GM20431 (cell line): Measurements from ENCODE around the gene STK31.
"Not testable (repeated sequence)": the region's sequence is repeated elsewhere in the genome, so short reads cannot be mapped to it uniquely, and the experiment has no call there.

Experiments used
- in situ Hi-C: fragments of 300-500 bp; cut with MseI, MboI; formaldehyde crosslinking; loops from one replicate; pipeline ENCODE4 v1.15.0; 2020; ENCODE audit warnings: low sequenced_read_pairs; ENCODE audit not compliant: unreplicated experiment

Gene STK31

DNA sequence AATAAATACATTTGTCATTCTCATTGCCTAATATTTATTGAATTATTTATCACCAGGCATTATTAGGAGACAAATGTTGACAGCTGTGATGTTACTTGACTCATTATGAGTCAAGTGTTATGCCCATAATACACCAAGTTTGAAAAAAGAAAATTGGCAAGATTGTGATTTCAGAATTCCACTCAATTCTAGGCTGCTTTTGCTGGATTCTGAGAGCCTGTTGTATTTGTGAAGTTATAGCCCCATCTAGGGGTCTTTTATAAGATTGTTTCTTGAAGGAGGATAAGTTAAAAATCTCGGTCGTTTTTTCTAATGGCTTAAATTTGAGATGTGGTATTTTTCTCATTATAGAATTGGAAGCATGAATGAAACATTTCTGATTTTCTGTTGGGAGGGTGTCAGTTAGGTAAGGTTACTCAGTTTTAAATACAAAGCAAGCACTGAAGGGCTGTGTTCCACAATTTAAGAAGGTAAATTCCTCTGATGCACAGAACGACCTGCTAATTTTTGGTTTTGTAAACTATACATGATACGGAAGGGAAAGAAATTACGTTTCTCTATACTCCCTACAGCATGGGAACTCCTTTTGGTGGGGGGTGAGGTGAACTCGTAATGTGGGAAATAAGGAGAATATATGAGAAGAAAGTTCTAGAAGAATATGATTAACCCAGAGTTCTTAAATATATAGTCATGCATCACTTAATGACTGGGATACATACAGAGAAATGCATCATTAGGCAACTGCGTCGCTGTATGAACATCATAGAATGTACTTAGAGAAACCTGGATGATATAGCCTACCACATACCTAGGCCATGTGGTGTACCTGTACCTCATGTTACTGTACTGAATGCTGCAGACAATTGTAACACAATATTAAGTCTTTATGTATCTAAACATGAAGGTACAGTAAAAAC is 2.6 kb downstream of the STK31 start:
- in situ Hi-C loops = loop anchor here (10.0 kb wide), 1 partner anchor 158 kb away; no protein-coding TSS in a partner anchor

DNA sequence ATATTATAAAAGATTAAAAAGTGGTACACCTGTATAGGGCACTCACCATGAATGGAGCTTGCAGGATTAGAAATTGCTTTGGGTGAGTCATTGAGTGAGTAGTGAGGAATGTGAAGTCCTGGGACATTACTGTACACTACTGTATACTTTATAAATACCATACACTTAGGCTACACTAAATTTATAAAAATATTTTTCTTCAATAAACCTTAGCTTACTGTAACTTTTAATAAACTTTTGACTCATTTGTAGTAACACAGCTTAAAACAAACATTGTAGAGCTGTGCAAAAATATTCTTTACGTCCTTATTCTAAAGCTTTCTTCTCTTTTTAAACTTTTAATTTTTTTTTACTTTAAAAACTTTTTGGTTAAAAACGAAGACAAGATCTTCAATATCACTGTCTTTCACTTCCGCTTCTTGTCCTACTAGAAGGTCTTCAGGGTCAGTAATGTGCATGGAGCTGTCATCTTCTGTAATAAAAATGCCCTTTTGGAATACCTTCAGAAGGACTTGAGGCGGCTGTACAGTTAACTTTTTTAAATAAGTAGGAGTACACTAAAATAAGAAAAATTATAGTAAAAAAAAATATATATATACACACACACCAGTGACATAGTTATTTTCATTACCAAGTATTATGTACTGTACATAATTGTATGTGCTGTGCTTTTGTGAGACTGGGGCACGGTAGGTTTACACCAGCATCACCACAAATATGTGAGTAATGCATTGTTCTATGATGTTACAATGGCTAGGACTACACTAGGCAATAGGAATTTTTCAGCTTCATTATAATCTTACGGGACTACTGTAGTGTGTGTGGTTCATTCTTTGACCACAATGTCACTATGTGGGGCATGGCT is 3.5 kb downstream of the STK31 start:
- in situ Hi-C loops = loop anchor here (10.0 kb wide), 1 partner anchor 159 kb away; no protein-coding TSS in a partner anchor

DNA sequence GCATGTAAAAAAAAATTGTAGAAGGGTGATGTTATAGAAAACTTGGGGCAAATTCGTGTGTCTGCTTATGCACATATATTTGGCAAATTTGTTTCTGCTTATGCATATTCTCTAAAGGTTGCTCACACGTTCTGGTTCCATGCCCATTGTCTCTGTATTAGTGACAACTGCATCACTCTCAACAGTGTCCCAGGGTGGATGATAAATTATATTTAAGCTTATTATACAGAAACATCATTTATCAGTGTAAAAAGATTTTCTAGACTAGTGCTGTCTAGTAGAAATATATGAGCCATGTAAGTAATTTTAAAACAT is 4.1 kb downstream of the STK31 start:
- in situ Hi-C loops = loop anchor here (10.0 kb wide), 1 partner anchor 159 kb away; no protein-coding TSS in a partner anchor

DNA sequence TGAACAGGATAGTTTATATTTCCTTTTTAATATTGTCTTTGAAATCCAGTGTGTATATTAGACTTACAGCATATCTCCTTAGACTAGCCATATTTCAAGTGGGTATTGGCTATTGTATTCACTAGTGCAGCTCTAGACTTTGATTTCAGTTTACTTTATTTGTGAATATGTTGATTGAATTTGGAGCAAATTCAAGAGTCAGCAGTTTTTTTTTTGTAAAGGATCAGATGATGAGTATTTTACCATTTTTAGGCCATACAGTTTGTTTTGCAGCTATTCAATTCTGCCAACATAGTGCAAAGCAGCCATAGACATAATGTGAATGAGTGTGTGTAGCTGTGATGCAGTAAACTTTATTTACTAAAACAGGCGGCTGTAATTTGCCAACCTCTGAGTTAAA is 4.6 kb downstream of the STK31 start:
- in situ Hi-C loops = loop anchor here (10.0 kb wide), 1 partner anchor 160 kb away; no protein-coding TSS in a partner anchor

DNA sequence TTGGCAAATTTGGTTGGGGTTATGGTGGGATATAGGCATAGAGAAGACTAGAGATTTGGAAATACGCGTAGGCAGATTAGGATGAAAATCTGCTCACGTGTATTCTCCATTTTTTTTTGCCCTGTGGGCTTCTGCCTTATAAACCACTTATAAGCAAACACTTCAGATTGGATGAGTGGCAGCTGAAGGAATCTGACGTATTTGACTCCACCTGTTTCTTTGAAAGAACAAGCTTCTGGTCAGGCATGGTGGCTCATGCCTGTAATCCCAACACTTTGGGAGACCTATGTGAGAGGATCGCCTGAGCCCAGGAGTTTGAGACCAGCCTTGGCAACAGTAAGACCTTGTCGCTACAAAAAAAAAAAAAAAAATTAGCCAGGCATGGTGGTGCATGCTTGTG is 5.1 kb downstream of the STK31 start:
- in situ Hi-C loops = loop anchor here (10.0 kb wide), 1 partner anchor 160 kb away; no protein-coding TSS in a partner anchor

DNA sequence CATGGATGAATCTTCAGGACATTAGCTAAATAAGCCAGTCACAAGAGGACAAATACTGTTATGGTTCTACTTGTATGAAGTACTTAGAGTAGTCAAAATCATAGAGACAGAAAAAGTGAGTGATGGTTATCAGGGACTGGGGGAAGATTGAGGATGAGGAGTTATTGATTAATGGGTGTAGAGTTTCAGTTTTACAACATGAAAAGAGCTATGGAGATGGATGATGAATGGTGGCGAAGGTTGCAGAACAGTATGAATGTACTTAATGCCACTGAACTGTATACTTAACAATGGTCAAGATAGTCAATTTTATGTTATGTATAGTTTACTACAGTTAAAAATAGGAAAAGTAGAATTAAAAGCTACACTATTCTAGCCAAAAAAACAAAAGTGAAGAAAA is 7.8 kb downstream of the STK31 start:
- in situ Hi-C loops = loop anchor here (10.0 kb wide), 1 partner anchor 163 kb away; no protein-coding TSS in a partner anchor

DNA sequence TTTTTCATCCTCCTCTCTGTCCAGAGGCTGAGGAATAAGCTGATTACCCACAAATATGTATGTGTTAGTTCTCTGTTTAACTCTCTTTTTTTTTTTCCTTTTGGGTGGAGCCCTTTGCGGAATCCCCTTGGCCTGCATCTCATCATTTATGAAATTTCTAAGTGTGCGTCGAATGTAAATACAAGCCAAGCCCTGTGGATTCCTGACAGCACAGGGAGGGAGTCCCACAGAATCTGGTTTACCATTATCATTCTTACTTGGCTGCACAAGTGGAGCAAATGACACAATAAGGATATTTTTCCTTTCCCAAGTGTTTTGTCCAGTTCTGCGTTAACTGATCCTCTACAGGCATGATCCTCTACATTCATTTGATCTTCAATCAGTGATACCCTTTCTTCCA is 11.4 kb downstream of the STK31 start:
- in situ Hi-C loops = no loop called here

DNA sequence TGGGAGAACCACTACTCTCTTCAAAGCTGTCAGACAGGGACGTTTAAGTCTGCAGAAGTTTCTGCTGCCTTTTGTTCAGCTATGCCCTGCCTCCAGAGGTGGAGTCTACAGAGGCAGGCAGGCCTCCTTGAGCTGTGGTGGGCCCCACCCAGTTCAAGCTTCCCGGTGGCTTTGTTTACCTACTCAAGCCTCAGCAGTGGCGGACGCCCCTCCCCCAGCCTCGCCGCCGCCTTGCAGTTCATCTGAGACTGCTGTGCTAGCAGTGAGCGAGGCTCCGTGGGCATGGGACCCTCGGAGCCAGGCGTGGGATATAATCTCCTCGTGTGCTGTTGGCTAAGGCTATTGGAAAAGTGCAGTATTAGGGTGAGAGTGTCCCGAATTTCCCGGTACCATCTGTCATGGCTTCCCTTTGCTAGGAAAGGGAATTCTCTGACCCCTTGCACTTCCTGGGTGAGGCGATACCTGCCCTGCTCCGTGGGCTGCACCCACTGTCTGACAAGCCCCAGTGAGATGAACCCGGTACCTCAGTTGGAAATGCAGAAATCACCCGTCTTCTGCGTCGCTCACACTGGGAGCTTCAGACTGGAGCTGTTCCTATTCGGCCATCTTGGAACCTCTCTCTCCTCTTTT is 12.7 kb downstream of the STK31 start:
- in situ Hi-C loops = not testable (repeated sequence)

DNA sequence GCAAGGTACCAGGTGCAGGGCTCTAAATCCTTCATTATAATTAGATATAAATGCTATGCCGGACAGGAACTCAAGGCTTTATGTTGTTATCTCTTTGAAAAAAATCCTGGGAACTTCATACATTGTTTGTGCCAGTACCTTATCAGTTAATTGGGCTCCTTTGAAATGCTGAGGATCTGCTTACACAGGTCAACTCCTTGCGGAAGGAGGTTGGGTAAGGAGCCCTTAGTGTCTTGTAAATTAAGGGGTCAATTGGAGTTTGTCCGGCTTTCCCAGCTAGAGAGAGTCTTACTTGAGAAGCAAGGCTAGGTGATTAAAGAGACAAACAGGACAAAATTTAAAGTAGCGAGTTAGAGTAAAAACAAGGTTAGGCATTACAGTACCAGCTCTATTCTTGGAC is 14.1 kb downstream of the STK31 start:
- in situ Hi-C loops = not testable (repeated sequence)

DNA sequence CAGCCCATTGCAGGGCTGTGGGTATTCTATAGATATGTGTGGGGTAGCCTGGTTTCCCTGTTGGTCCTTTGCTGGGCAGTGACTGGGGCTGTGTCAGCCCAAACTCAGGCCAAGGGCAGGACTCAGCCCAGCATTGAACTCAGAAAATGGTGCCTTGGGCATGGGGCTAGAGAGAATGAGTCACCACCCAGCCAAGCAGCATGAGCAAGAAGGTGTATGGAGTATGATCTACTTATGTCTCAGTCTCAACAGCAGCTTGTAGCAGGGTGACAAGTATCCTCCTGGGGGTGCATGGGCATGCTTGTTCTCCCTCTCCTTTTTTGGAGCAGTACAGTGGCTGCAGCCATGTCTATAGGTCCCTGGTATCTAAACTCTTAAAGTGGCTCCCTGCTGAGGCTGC is 32.0 kb downstream of the STK31 start:
- in situ Hi-C loops = no loop called here

DNA sequence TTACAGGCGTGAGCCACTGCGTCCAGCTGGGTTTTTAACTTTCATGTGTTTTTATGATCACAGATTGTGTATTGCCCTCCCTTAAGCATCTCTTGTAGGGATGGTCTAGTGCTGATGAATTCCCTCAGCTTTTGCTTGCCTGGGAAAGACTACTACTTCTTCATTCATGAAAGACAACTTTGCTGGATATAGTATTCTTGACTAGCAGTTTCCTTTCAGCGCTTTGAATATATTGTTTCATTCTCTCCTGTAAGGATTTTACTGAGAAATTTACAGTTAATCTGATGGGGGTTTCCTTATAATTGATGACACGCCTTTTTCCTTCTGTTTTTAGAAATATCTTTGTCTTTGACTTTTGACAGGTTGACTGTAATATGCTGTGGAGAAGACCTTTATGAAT is 33.2 kb downstream of the STK31 start:
- in situ Hi-C loops = no loop called here

DNA sequence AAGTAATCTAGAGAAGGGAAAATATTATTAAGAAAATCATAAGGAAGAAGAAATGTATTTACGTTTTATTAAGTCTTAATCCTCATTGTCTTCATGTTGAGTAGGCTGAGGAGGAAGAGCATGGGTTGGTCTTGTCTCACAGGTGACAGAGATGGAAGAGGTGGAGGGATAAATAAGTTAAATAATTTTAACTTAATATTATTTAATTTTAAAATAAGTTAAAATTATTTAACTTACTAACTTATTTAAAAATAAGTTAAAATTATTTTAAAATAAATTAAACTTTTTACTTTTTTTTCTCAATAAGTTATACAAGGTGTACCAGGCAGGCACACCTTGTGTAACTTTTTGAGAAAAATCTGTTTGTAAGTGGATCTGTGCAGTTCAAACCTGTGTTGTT is 36.6 kb downstream of the STK31 start:
- in situ Hi-C loops = no loop called here

DNA sequence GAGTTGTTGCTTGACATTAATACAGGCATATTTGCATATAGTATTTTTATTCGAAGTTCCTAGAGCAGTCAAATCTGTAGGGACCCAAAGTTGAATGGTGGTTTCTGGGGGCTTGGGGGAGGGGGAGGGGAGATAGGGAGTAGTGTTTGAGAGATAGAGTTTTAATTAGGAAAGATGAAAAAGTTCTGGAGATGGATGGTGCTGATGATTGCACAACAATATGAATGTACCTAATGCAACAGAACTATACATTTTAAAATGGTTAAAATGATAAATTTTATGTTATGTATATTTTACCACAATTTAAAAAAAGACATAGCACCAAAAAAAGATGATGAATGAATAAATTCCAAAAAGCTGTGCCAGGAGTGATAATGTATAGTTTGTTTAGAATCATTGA is 41.8 kb downstream of the STK31 start:
- in situ Hi-C loops = no loop called here

DNA sequence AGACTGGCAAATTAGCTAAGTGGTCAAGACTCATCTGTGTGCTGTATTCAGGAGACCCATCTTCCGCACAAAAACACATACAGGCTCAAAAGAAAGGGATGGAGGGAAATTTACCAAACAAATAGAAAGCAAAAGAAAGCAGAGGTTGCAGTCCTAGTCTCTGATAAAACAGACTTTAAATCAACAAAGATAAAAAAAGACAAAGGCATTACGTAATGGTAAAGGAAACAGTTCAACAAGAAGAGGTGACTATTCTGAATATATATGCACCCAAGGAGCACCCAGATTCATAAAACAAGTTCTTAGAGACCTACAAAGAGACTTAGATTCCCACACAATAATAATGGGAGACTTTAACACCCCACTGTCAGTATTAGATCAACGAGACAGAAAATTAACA is 48.8 kb downstream of the STK31 start:
- in situ Hi-C loops = not testable (repeated sequence)

DNA sequence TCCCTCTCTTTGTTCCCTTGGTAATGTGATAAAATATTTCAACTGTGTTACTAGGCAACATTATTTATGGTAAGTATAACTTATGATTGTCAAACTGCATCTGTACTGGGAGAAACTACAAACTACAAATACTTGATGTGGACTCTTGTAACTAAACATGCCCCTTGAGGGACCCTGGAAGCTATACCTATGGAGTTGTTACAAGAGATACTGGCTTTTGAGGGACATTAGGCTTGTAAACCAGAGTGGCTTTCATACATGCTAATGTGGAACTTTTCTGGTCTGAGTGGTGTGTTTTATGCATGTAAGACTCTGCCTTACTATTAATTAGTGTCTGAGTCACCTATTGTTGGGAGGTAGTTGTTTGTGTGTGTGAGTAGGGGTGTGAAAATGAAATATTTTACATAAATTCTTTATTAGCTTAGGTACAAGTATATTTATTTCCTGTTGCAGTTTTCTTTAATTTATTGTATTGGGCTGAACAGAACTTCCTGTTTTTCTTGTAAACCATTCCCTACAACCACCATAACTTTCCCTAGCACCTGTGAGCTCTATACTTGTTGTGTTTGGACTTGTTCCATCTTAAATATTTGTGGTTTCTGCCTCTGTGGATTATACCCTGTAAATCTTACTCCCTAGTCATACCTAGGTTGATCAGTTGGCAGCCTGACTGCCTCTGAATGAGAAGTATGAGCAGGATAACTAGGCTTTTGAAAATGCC is 49.8 kb downstream of the STK31 start:
- in situ Hi-C loops = no loop called here

DNA sequence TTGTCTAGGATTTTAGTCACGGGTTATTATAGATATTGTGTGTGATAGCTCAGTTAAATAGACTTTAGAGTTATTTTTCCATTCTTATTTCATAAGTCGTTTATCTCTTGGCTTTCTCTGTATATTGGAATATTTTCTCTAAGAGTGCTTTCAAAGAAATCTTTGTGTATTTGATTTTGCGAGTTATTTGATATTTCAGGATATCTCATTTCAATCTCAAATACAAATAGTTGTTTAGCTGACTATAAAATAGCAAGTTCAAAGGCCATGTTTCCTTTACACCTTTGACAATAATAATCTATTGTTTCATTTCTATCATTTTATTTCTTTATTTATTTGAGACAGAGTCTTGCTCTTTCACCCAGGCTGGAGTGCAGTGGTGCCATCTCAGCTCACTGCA is 55.9 kb downstream of the STK31 start:
- in situ Hi-C loops = no loop called here

DNA sequence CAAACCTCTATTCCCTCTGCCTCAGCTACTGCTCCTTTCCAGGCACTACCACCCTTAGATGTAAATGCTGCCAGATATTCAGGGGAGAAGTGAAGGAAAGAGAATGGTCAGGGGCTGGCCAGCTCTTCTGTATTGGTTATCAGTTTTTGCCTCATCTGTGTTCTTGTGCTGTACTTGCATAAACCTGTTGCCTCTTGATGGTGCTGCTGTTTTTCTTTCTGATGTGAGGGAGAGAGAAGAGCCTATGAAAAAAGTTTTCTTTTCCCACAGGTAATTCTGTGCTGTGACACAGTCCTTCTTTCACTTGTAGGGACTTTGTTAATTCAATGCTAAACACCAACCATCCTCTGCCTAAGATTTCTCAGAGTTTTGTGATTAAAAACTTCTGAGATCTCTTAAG is 57.5 kb downstream of the STK31 start:
- in situ Hi-C loops = no loop called here

DNA sequence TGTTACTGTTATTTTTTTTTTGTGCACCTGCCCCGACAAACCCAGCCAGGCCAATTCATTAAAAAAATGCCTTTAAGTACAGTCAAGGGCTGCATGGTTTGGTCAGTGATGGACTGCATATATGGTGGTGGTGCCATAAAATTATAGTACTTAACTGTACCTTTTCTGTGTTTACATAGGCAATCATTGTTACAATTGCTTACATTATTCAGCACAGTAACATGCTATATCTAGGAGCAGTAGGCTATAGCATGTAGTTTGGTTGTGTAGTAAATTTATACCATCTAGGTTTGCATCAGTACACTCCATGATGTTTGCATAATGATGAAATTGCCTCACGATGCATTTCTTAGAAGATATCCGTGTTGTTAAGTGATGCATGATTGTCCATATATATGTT is 58.0 kb downstream of the STK31 start:
- in situ Hi-C loops = no loop called here

DNA sequence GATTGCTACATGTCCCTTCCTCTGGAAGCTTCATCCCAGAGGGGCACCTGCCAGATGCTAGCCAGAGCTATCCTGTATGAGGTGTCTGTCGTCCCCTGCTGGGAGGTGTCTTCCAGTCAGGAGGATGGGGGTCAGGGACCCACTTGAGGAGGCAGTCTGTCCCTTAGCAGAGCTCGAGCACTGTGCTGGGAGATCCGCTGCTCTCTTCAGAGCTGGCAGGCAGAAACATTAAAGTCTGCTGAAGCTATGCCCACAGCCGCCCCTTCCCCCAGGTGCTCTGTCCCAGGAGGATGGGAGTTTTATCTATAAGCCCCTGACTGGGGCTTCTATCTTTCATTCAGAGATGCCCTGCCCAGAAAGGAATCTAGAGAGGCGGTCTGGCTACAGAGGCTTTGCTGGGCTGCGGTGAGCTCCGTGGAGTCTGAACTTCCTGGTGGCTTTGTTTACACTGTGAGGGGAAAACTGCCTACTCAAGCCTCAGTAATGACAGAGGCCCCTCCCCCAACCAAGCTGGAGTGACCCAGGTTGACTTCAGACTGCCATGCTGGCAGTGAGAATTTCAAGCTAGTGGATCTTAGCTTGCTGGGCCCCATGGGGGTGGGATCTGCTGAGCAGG is 69.3 kb downstream of the STK31 start:
- in situ Hi-C loops = not testable (repeated sequence)
